AML-193 (cell line): ENCODE data around the gene SECTM1.

Experiments used
- DNase-seq, 2 experiments: peaks; one replicate each; lab custom pipeline; 2025; lab: John Stamatoyannopoulos, UW

The SECTM1 gene

GRCh38 chr17:82299452-82299851 is 34.1 kb downstream of the SECTM1 start:
- DNase-seq: no peak

- no peak for DNase-seq
These were observed 34.8 kb downstream of the SECTM1 start for GRCh38 chr17:82298538-82299421.

- DNase-seq: peak; percentile 93 to 95
These were observed 35.6 kb downstream of the SECTM1 start for GRCh38 chr17:82297714-82298537.

- DNase-seq: peak; percentile 91 to 92
These were observed 36.3 kb downstream of the SECTM1 start for GRCh38 chr17:82297280-82297713.

- DNase-seq: peak in 1 of 2 experiments; percentile 17
These were observed 36.9 kb downstream of the SECTM1 start for GRCh38 chr17:82296511-82297279.

GRCh38 chr17:82295472-82295814 is 38.1 kb downstream of the SECTM1 start:
- DNase-seq: no peak

- no peak for DNase-seq
These were observed 39.3 kb downstream of the SECTM1 start for GRCh38 chr17:82294064-82294773.

GRCh38 chr17:82292251-82293154 is 41.1 kb downstream of the SECTM1 start:
- DNase-seq: peak; percentile 99

- DNase-seq: peak in 1 of 2 experiments; percentile 16
These were observed 41.9 kb downstream of the SECTM1 start for GRCh38 chr17:82291582-82292250.

- peak; percentile 81 to 87 for DNase-seq
These were observed 45.4 kb downstream of the SECTM1 start for GRCh38 chr17:82287868-82288801.

GRCh38 chr17:82287013-82287867 is 46.3 kb downstream of the SECTM1 start:
- no peak for DNase-seq

- DNase-seq: no peak
These were observed 48.4 kb downstream of the SECTM1 start for GRCh38 chr17:82285141-82285540.

- DNase-seq: peak; percentile 16 to 47
These were observed 50.3 kb downstream of the SECTM1 start for GRCh38 chr17:82283208-82283749.

- DNase-seq: no peak
These were observed 51.0 kb downstream of the SECTM1 start for GRCh38 chr17:82282239-82283207.

- DNase-seq: no peak
These were observed 51.9 kb downstream of the SECTM1 start for GRCh38 chr17:82281502-82282238.

GRCh38 chr17:82281076-82281475 is 52.5 kb downstream of the SECTM1 start:
- DNase-seq: no peak
